K562 (cell line): ENCODE measurements around the gene SCTR.

Experiments
- CEBPB ChIP-seq: fragments of 450-650 bp; IDR thresholded peaks from 2 replicates; pipeline ENCODE4 v1.6.1; 2016; ENCODE audit warnings: missing genetic modification characterization, missing compliant biosample characterization
- RBBP5 ChIP-seq: fragments of 200-600 bp; sonication (generic); IDR thresholded peaks from 2 replicates; pipeline ENCODE4 v1.6.1; 2012; ENCODE audit warnings: borderline replicate concordance, mild to moderate bottlenecking, low read length, control low read depth, inconsistent platforms; ENCODE audit not compliant: insufficient read depth, poor library complexity, severe bottlenecking
- SMARCA4 ChIP-seq: fragments of 450-650 bp; IDR thresholded peaks from 2 replicates; pipeline ENCODE4 v1.6.1; 2016
- ZHX1 ChIP-seq: fragments of 150-350 bp; conservative IDR thresholded peaks from 2 replicates; pipeline ENCODE4 v1.6.1; 2014; ENCODE audit warnings: low read length
- TF ChIP-seq, protein P1 (sequence below), 3 experiments: IDR thresholded peaks in 2 of 3; conservative IDR thresholded peaks in 1 of 3; 2 replicates each; pipeline ENCODE4 v1.5.1; 2011 to 2012; ENCODE audit warnings: low read length in 3 of 3, mild to moderate bottlenecking in 3 of 3, control low read depth in 2 of 3, improper control_type of control experiment in 1 of 3, inconsistent platforms in 1 of 3, low read depth in 1 of 3, mixed read lengths in 1 of 3, moderate library complexity in 1 of 3; ENCODE audit not compliant: insufficient read depth in 2 of 3
- TF ChIP-seq, protein P2 (sequence below): fragments of 450-650 bp; IDR thresholded peaks from 2 replicates; pipeline ENCODE4 v1.6.1; 2018; ENCODE audit not compliant: partially characterized antibody

DNA sequence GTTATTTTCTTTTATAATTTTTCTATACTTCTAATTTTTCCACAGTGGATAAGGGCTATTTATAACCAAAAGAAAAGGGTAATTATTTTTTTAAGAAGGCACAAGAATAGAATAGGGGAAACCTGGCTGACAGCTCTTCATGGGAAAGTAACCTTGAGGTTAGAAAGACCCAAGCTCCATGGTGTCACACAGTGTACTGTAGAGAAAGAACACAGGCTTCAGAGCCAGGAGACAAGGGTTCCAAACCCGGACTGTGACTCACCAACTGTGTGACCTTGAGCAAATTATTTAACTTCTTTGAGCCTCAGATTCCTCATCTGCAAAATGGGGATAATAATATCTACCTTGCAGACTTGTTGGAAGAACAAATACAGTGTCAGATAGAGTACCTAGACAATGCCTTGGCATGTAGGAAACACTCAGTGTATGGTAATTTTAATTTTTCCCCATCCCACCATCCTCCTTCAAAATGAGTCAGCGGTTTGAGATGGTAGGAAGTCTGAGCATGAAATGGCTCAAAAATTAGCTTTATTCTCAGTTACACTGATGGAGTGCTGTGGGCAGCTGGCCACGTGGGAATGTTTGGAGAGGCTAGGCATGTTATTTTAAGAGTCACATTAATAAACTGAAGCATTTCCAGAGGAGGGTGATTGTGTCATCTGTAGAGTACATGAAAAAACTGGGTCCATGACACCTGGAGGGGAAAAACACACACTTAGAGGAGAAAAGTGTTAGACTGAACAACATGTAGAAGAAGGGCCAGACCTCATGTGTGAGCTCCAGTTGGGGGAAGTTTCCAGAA, 55.9 kb downstream of the SCTR start:
- TF ChIP-seq, protein P1, sequence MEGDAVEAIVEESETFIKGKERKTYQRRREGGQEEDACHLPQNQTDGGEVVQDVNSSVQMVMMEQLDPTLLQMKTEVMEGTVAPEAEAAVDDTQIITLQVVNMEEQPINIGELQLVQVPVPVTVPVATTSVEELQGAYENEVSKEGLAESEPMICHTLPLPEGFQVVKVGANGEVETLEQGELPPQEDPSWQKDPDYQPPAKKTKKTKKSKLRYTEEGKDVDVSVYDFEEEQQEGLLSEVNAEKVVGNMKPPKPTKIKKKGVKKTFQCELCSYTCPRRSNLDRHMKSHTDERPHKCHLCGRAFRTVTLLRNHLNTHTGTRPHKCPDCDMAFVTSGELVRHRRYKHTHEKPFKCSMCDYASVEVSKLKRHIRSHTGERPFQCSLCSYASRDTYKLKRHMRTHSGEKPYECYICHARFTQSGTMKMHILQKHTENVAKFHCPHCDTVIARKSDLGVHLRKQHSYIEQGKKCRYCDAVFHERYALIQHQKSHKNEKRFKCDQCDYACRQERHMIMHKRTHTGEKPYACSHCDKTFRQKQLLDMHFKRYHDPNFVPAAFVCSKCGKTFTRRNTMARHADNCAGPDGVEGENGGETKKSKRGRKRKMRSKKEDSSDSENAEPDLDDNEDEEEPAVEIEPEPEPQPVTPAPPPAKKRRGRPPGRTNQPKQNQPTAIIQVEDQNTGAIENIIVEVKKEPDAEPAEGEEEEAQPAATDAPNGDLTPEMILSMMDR (IDR thresholded peaks at IDR 0.05 in 2 of 3, conservative IDR thresholded peaks at IDR 0.05 in 1 of 3; ENCODE audit: insufficient read depth in 2 of 3, low read depth in 1 of 3, low read length in 3 of 3) = no peak
- TF ChIP-seq CEBPB (tag) (no peak), SMARCA4 (no peak), RBBP5 (no peak), ZHX1 (no peak)
- TF ChIP-seq, protein P2, sequence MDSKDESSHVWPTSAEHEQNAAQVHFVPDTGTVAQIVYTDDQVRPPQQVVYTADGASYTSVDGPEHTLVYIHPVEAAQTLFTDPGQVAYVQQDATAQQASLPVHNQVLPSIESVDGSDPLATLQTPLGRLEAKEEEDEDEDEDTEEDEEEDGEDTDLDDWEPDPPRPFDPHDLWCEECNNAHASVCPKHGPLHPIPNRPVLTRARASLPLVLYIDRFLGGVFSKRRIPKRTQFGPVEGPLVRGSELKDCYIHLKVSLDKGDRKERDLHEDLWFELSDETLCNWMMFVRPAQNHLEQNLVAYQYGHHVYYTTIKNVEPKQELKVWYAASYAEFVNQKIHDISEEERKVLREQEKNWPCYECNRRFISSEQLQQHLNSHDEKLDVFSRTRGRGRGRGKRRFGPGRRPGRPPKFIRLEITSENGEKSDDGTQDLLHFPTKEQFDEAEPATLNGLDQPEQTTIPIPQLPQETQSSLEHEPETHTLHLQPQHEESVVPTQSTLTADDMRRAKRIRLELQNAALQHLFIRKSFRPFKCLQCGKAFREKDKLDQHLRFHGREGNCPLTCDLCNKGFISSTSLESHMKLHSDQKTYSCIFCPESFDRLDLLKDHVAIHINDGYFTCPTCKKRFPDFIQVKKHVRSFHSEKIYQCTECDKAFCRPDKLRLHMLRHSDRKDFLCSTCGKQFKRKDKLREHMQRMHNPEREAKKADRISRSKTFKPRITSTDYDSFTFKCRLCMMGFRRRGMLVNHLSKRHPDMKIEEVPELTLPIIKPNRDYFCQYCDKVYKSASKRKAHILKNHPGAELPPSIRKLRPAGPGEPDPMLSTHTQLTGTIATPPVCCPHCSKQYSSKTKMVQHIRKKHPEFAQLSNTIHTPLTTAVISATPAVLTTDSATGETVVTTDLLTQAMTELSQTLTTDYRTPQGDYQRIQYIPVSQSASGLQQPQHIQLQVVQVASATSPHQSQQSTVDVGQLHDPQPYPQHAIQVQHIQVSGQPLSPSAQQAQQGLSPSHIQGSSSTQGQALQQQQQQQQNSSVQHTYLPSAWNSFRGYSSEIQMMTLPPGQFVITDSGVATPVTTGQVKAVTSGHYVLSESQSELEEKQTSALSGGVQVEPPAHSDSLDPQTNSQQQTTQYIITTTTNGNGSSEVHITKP = no peak
